ELR (cell line): ENCODE measurements around the gene ANXA6.
A peak's percentile ranks its signal among the peaks of the same experiment; 100 is the strongest.

Experiments used
- DNase-seq: peaks from one replicate; pipeline ENCODE4 v3.0.0-alpha.2; 2015; ENCODE audit warnings: low read depth

ANXA6 gene

GRCh38 chr5:151081431-151082281 is 75.9 kb downstream of the ANXA6 start:
- DNase-seq, result peak; percentile 73

GRCh38 chr5:151080613-151081430 is 76.8 kb downstream of the ANXA6 start, which contains the start of gene TNIP1:
Gene TNIP1, minus strand, starts transcription at chr5:151081034. Its CDS starts 15,939 bp downstream, at chr5:151065095.
- peak; percentile 92 for DNase-seq

DNA sequence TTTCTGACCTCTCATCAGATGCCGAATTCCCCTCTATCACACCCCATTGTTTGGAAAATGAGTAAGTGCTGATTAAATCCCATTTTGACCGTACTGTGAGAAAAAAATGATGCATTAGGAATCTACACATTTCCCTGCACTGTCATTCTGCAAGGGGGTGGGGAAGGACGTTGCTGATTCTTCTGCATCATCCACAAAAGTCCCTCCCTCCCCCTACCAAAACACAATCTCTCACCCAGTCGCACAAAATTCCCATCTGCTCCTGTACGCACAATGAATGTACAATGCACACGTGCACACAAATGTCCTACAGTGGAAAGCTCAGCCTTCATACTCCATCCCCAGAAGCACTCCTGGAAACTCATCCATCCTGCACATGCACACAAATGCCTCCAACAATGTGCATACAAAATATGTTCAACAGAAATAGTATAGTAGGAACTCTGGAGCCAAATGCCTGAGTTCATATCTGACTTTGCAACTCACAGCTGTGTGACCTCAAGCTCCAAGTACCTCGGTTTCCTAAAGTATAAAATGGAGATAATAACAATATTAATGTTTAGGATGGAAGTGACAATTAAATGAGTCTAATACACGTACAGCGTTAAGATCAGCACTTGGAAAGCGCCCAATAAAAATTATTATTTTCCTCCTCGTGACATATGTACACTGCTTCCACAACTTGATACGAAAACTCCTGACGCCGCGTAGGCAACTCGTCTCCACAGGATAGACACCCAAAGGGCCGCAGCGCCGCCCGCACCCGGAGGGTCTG is 77.6 kb downstream of the ANXA6 start:
- peak; percentile 94 for DNase-seq

GRCh38 chr5:151078490-151079262 is 78.9 kb downstream of the ANXA6 start:
- DNase-seq, result peak; percentile 59

- no peak for DNase-seq
Observed at GRCh38 chr5:151077967-151078366, 79.6 kb downstream of the ANXA6 start.

- no peak for DNase-seq
Observed at GRCh38 chr5:151077419-151077818, 80.2 kb downstream of the ANXA6 start.

GRCh38 chr5:151076616-151077015 is 81.0 kb downstream of the ANXA6 start:
- no peak for DNase-seq

GRCh38 chr5:151075698-151076331 is 81.8 kb downstream of the ANXA6 start:
- peak; percentile 87 for DNase-seq

DNA sequence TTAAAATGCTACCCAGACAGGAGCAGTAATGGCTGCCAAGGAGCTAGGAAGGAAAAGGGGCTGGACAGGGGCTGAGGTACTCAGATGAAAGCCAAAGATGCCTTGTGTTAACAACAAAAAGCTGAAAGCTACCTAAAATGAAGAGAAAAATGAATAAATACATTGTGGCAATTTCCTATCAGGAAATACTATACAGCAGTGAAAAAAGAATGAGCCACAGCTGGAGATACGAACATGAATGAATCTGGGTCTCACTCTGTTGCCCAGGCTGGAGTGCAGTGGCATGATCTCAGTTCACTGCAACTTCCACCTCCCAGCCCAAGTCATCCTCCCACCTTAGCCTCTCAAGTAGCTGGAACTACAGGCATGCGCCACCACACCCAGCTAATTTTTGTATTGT is 83.0 kb downstream of the ANXA6 start:
- no peak for DNase-seq

DNA sequence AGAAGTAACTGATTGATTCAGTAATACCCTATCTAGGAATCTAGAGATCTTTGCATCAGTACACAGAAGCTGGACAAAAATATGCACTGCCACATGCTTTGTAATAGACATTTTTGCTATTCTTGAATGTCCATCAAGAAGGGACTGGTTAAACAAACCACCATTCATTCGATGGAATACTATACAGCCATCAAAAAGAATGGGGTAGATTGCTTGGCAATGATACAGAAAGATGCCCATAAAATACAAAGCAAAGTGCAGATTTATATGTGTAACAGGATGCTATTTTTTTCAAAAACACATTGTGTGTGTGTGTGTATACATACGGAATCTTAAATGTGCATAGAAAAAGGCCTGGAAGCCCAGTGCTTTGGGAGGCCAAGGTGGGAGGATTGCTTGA is 84.3 kb downstream of the ANXA6 start:
- DNase-seq, result no peak

- peak; percentile 95 for DNase-seq
Observed at GRCh38 chr5:151072630-151073025, 85.0 kb downstream of the ANXA6 start.

GRCh38 chr5:151071848-151072629 is 85.5 kb downstream of the ANXA6 start:
- peak; percentile 29 for DNase-seq

- DNase-seq, result no peak
Observed at GRCh38 chr5:151071021-151071420, 86.6 kb downstream of the ANXA6 start.

DNA sequence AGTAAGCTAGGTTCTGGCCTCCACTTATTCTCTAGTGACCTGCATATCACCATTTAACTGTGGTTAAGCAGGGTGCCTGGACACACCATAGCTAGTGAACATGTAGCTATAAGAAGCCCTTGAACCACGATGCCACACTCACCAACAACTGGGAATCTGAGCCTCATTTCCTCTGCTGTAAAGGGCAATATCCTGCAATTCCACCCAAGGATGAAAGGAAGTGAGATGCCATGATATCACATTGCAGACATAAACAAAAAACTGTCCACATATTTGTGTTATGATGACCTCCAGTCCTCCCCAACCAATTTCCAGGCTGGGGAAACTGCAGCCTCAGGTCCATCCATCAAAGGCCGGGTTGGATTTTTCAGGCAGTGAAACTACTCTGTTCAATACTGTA is 87.1 kb downstream of the ANXA6 start:
- DNase-seq, result peak; percentile 85

- no peak for DNase-seq
Observed at GRCh38 chr5:151068433-151069197, 89.0 kb downstream of the ANXA6 start.

- DNase-seq, result peak; percentile 43
Observed at GRCh38 chr5:151067632-151068432, 89.7 kb downstream of the ANXA6 start.

DNA sequence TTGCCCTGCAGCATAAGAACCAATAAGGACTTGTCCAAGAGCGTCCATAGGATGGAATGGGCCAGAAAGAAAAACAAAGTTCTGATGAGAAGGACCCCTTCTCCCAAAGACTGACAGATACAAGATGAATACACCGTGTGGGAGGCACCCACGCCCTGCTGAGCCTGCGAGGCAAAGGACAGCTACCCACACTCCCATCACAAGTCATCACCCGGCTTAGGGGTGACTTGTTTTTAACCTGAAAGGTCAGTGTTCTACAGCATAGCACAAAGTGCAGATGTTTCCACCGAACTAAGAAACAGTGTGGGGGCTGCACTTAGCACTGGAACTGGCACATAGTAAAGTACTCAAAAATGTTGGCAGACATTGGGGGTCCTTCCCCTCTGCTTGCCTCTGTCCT is 90.7 kb downstream of the ANXA6 start:
- DNase-seq, result no peak

DNA sequence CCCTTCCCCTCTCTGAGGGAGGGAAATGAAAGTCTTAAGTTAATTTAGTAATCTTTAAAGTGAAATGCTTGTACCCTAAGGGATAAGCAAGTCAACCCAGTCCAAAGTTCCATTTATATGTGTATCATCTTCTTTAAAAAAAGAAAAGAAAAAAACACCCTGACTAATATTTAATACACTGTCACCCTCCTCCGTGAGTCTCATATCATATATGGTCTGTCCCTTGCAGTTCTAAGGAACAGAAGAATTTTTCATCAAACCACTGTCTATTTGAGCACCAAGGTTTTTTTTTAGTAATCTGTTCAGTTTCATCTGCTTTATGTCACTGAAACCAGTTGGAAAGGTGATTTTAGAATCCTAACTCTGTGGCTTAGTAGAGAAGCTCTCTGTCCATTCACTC is 92.0 kb downstream of the ANXA6 start:
- DNase-seq, result no peak
